ENCODE results near the gene FABP1.

DNA sequence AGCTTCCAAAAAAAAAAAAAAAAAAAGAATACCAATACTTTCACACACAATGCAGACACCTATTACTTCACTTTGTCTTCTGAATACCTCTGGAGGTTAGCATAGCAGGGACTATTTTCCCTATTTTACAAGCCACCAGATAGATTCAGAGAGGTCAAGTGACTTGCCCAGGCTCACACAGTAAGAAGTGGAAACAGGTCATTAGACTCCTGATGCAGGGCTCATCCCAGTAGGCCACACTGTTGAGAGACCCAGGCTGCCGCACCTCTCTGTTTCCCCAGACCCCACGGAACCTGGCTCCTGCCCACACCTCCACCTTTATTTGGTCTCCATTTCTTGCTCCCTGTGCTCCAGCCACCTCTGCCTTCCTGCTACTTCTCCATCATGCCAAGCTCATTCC is 40.8 kb downstream of the FABP1 start:
- TF ChIP-seq POLR2AphosphoS5 (IDR thresholded peaks at IDR 0.05; ENCODE audit: borderline replicate concordance, low read depth, low read length) (no peak), EZH2 (IDR thresholded peaks at IDR 0.05) (no peak)
